H9 (cell line): Measurements from ENCODE around the gene KRT35. TPM values are rescaled to one million over a fixed set of nuclear protein-coding genes. Genes with fewer than 3 reads are reported as not detected.

Source experiments
- DNase-seq: peaks from one replicate; pipeline ENCODE4 v3.0.0-alpha.2; 2017
- H2AFZ ChIP-seq: one replicate; pipeline ENCODE4 v1.6.1; 2013; ENCODE audit warnings: mild to moderate bottlenecking, low read length, control low read depth, moderate library complexity
- H2AK5ac ChIP-seq: 2 replicates; pipeline ENCODE4 v1.6.1; 2013; ENCODE audit warnings: low read length, control low read depth, mixed read lengths; ENCODE audit not compliant: insufficient read length
- H2BK120ac ChIP-seq: one replicate; pipeline ENCODE4 v1.6.1; 2013; ENCODE audit warnings: low read depth, mild to moderate bottlenecking, low read length, control low read depth, inconsistent platforms; ENCODE audit not compliant: poor library complexity, severe bottlenecking
- H2BK12ac ChIP-seq: 2 replicates; pipeline ENCODE4 v1.6.1; 2013; ENCODE audit warnings: low read length, control low read depth, mixed read lengths, low read depth; ENCODE audit not compliant: insufficient read length
- H2BK15ac ChIP-seq: 2 replicates; pipeline ENCODE4 v1.6.1; 2013; ENCODE audit warnings: low read depth, low read length, control low read depth
- H2BK20ac ChIP-seq: one replicate; pipeline ENCODE4 v1.6.1; 2013; ENCODE audit warnings: low read depth, mild to moderate bottlenecking, low read length, control low read depth, inconsistent platforms; ENCODE audit not compliant: poor library complexity, severe bottlenecking
- H2BK5ac ChIP-seq: 2 replicates; pipeline ENCODE4 v1.6.1; 2013; ENCODE audit warnings: low read length, control low read depth, mixed read lengths; ENCODE audit not compliant: insufficient read length
- H3K14ac ChIP-seq: 2 replicates; pipeline ENCODE4 v1.6.1; 2013; ENCODE audit warnings: low read length, control low read depth; ENCODE audit not compliant: insufficient read depth
- H3K18ac ChIP-seq: 2 replicates; pipeline ENCODE4 v1.6.1; 2013; ENCODE audit warnings: low read depth, mild to moderate bottlenecking, mixed read lengths, low read length, control low read depth; ENCODE audit not compliant: insufficient read length
- H3K23ac ChIP-seq: 2 replicates; pipeline ENCODE4 v1.6.1; 2013; ENCODE audit warnings: low read length, control low read depth, mixed read lengths, low read depth; ENCODE audit not compliant: insufficient read length
- H3K23me2 ChIP-seq: 2 replicates; pipeline ENCODE4 v1.6.1; 2013; ENCODE audit warnings: low read depth, mild to moderate bottlenecking, mixed read lengths, low read length, control low read depth; ENCODE audit not compliant: insufficient read length, poor library complexity, severe bottlenecking
- H3K27ac ChIP-seq: 2 replicates; pipeline ENCODE4 v1.5.1; 2013; ENCODE audit warnings: low read length, control low read depth, mixed read lengths, low read depth; ENCODE audit not compliant: insufficient read length
- H3K27me3 ChIP-seq: 2 replicates; pipeline ENCODE4 v1.6.1; 2013; ENCODE audit warnings: low read length, control low read depth, inconsistent platforms; ENCODE audit not compliant: insufficient read depth
- H3K4ac ChIP-seq: 2 replicates; pipeline ENCODE4 v1.6.1; 2013; ENCODE audit warnings: low read depth, mild to moderate bottlenecking, control low read depth, inconsistent platforms, low read length, moderate library complexity
- H3K4me1 ChIP-seq: 2 replicates; pipeline ENCODE4 v1.6.1; 2013; ENCODE audit warnings: low read length, control low read depth, inconsistent platforms; ENCODE audit not compliant: insufficient read depth
- H3K4me2 ChIP-seq: 2 replicates; pipeline ENCODE4 v1.6.1; 2013; ENCODE audit warnings: low read length, control low read depth, mixed read lengths; ENCODE audit not compliant: insufficient read length, insufficient read depth
- H3K56ac ChIP-seq: 2 replicates; pipeline ENCODE4 v1.6.1; 2013; ENCODE audit warnings: low read depth, mild to moderate bottlenecking, mixed read lengths, low read length, control low read depth; ENCODE audit not compliant: insufficient read length
- H3K79me1 ChIP-seq: 2 replicates; pipeline ENCODE4 v1.6.1; 2013; ENCODE audit warnings: low read depth, mild to moderate bottlenecking, moderate library complexity, low read length, control low read depth, inconsistent platforms; ENCODE audit not compliant: insufficient read depth, poor library complexity, severe bottlenecking
- H3K79me2 ChIP-seq: 2 replicates; pipeline ENCODE4 v1.6.1; 2013; ENCODE audit warnings: low read length, control low read depth, inconsistent platforms; ENCODE audit not compliant: insufficient read depth
- H3K9ac ChIP-seq: 2 replicates; pipeline ENCODE4 v1.6.1; 2013; ENCODE audit warnings: low read length, control low read depth, mixed read lengths; ENCODE audit not compliant: insufficient read length; ENCODE audit errors: extremely low read depth
- H3K9me3 ChIP-seq: one replicate; pipeline ENCODE4 v1.6.1; 2013; ENCODE audit warnings: low read depth, low read length, inconsistent platforms; ENCODE audit not compliant: control insufficient read depth
- H3T11ph ChIP-seq: one replicate; pipeline ENCODE4 v1.6.1; 2013; ENCODE audit warnings: mild to moderate bottlenecking, low read length, control low read depth, inconsistent platforms
- H4K20me1 ChIP-seq: one replicate; pipeline ENCODE4 v1.6.1; 2013; ENCODE audit not compliant: control insufficient read depth, insufficient read length, insufficient read depth
- H4K5ac ChIP-seq: 2 replicates; pipeline ENCODE4 v1.6.1; 2013; ENCODE audit warnings: low read depth, mild to moderate bottlenecking, mixed read lengths, low read length, control low read depth; ENCODE audit not compliant: insufficient read length
- H4K8ac ChIP-seq: replicated peaks from 2 replicates; pipeline ENCODE4 v1.6.1; 2013; ENCODE audit warnings: low read length, control low read depth, mixed read lengths, low read depth; ENCODE audit not compliant: insufficient read length
- H4K91ac ChIP-seq: 2 replicates; pipeline ENCODE4 v1.6.1; 2013; ENCODE audit warnings: low read depth, mild to moderate bottlenecking, moderate library complexity, mixed read lengths, low read length, control low read depth; ENCODE audit not compliant: insufficient read length
- H3K27ac Mint-ChIP-seq, 3 experiments: 2 replicates in 2 of 3; 3 replicates in 1 of 3; pipeline ENCODE4 v1.8.0; 2020 to 2021; ENCODE audit warnings: mixed read lengths in 3 of 3, mild to moderate bottlenecking in 1 of 3, moderate library complexity in 1 of 3
- H3K27me3 Mint-ChIP-seq: 2 replicates; pipeline ENCODE4 v1.8.0; 2021; ENCODE audit warnings: low read depth, mild to moderate bottlenecking, moderate library complexity, mixed read lengths
- H3K36me3 Mint-ChIP-seq, 3 experiments: 2 replicates in 2 of 3; 3 replicates in 1 of 3; pipeline ENCODE4 v1.8.0; 2020 to 2021; ENCODE audit warnings: low read depth in 3 of 3, mixed read lengths in 3 of 3; ENCODE audit not compliant: insufficient read depth in 1 of 3
- H3K4me1 Mint-ChIP-seq, 2 experiments: 2 replicates each; pipeline ENCODE4 v1.8.0; 2020; ENCODE audit warnings: mixed read lengths in 2 of 2
- H3K4me3 Mint-ChIP-seq, 2 experiments: 2 replicates in 1 of 2; 3 replicates in 1 of 2; pipeline ENCODE4 v1.8.0; 2020 to 2021; ENCODE audit warnings: mild to moderate bottlenecking in 2 of 2, mixed read lengths in 2 of 2, moderate library complexity in 1 of 2
- H3K9me3 Mint-ChIP-seq, 2 experiments: 2 replicates in 1 of 2; 3 replicates in 1 of 2; pipeline ENCODE4 v1.8.0; 2020; ENCODE audit warnings: mild to moderate bottlenecking in 2 of 2, mixed read lengths in 2 of 2, moderate library complexity in 1 of 2
- CTCF ChIP-seq: fragments of 200-600 bp; sonication (generic); conservative IDR thresholded peaks from 3 replicates; pipeline ENCODE4 v1.8.0; 2021; ENCODE audit warnings: antibody characterized with exemption, mild to moderate bottlenecking
- WGBS: extraction: QIAGEN DNeasy Blood & Tissue Kit; methylation state at CpG from one replicate; pipeline ENCODE4 v1.1.7; 2013; ENCODE audit warnings: missing lambda C conversion rate, low lambda C conversion rate, mixed read lengths; ENCODE audit not compliant: insufficient read length; ENCODE audit errors: extremely low coverage; 5-methylcytosine and 5-hydroxymethylcytosine counted together
- total RNA-seq: library from RNA; stranded (reverse); gene quantifications from 2 replicates; pipeline ENCODE4 v1.2.1, GENCODE V29; 2021

Gene KRT35
- total RNA-seq, 1 experiment from 2014 or later: not detected

GRCh38 chr17:41498276-41498675 lies 17.3 kb upstream of the KRT35 start:
- H2BK20ac ChIP-seq: no peak overlapping the region
- no peak for DNase-seq
- no peak overlapping the region for H3K18ac ChIP-seq
- no peak overlapping the region for H3K4ac ChIP-seq
- no peak overlapping the region for H2BK120ac ChIP-seq
- no peak overlapping the region for H4K8ac ChIP-seq
- no peak overlapping the region for H3K56ac ChIP-seq
- H2AFZ ChIP-seq: no peak overlapping the region
- TF ChIP-seq CTCF: no peak
- Mint-ChIP-seq H3K9me3 (no peaks in the 10 kb centered on the region), H3K36me3 (no peaks in the 10 kb centered on the region), H3K27me3 (peaks cover 11% of the 10 kb centered on the region), H3K4me1 (peaks cover 39 to 43% of the 10 kb centered on the region in 2 experiments), H3K27ac (no peak overlapping the region; a peak in 1 of 7 replicates), H3K4me3 (no peak overlapping the region)
- no peaks in the 10 kb centered on the region for H4K20me1 ChIP-seq
- no peak overlapping the region for H3K9ac ChIP-seq
- no CpG with 5 or more reads among the region's 6 CpGs for WGBS
- H3T11ph ChIP-seq: no peak overlapping the region
- H3K14ac ChIP-seq: no peak overlapping the region
- H2BK12ac ChIP-seq: no peak overlapping the region
- no peaks in the 10 kb centered on the region for H3K79me1 ChIP-seq
- H4K5ac ChIP-seq: no peak overlapping the region
- no peak overlapping the region for H2AK5ac ChIP-seq
- H3K9me3 ChIP-seq: no peaks in the 10 kb centered on the region
- H3K23me2 ChIP-seq: no peaks in the 10 kb centered on the region
- no peak overlapping the region for H3K4me2 ChIP-seq
- no peak overlapping the region for H3K27ac ChIP-seq
- H4K91ac ChIP-seq: no peak overlapping the region
- no peaks in the 10 kb centered on the region for H3K79me2 ChIP-seq
- H3K4me1 ChIP-seq: peaks cover 3% of the 10 kb centered on the region; the same call in 1 of the 2 replicates
- H2BK5ac ChIP-seq: no peak overlapping the region
- H2BK15ac ChIP-seq: no peak overlapping the region
- H3K27me3 ChIP-seq: no peaks in the 10 kb centered on the region
- no peak overlapping the region for H3K23ac ChIP-seq
